IPS-11a (cell line): ENCODE data around the gene SMIM14.
"Not testable (repeated sequence)": the region's sequence is repeated elsewhere in the genome, so short reads cannot be mapped to it uniquely, and the experiment has no call there.

Experiments used
- H3K4me3 ChIP-seq: one replicate; pipeline ENCODE4 v1.5.1; 2013; ENCODE audit warnings: low read depth, low read length, control low read depth

SMIM14 gene

GRCh38 chr4:39539089-39539611 lies 99.5 kb downstream of the SMIM14 start:
- H3K4me3 ChIP-seq, result no peak overlapping the region

GRCh38 chr4:39533541-39533940 lies 105.1 kb downstream of the SMIM14 start:
- H3K4me3 ChIP-seq, result no peak overlapping the region

- not testable (repeated sequence) for H3K4me3 ChIP-seq
Measured at GRCh38 chr4:39532237-39532636, 106.4 kb downstream of the SMIM14 start.

GRCh38 chr4:39530682-39531081 lies 108.0 kb downstream of the SMIM14 start:
- no peak overlapping the region for H3K4me3 ChIP-seq

- no peak overlapping the region for H3K4me3 ChIP-seq
Measured at GRCh38 chr4:39529534-39529933, 109.1 kb downstream of the SMIM14 start.

GRCh38 chr4:39528061-39528465 lies 110.6 kb downstream of the SMIM14 start:
- peak overlapping the region; percentile 94 for H3K4me3 ChIP-seq

GRCh38 chr4:39527296-39528060 lies 111.2 kb downstream of the SMIM14 start, which contains the start of gene UGDH:
Gene UGDH, minus strand, starts transcription at chr4:39527439. Its CDS starts 5,927 bp downstream, at chr4:39521512.
- H3K4me3 ChIP-seq, result peak within 1 kb of the TSS; percentile 94

GRCh38 chr4:39526765-39527295 lies 111.8 kb downstream of the SMIM14 start:
- peak overlapping the region; percentile 94 for H3K4me3 ChIP-seq

- H3K4me3 ChIP-seq, result peak overlapping the region; percentile 94
Measured at GRCh38 chr4:39525822-39526690, 112.6 kb downstream of the SMIM14 start.

- H3K4me3 ChIP-seq, result no peak overlapping the region
Measured at GRCh38 chr4:39524161-39524957, 114.3 kb downstream of the SMIM14 start.

- no peak overlapping the region for H3K4me3 ChIP-seq
Measured at GRCh38 chr4:39522068-39522467, 116.6 kb downstream of the SMIM14 start.

GRCh38 chr4:39521253-39521919 lies 117.3 kb downstream of the SMIM14 start:
- H3K4me3 ChIP-seq, result no peak overlapping the region

GRCh38 chr4:39518484-39518883 lies 120.2 kb downstream of the SMIM14 start:
- H3K4me3 ChIP-seq, result no peak overlapping the region

GRCh38 chr4:39516407-39516966 lies 122.2 kb downstream of the SMIM14 start:
- no peak overlapping the region for H3K4me3 ChIP-seq

- H3K4me3 ChIP-seq, result not testable (repeated sequence)
Measured at GRCh38 chr4:39515669-39516401, 122.8 kb downstream of the SMIM14 start.

GRCh38 chr4:39514888-39515401 lies 123.7 kb downstream of the SMIM14 start:
- H3K4me3 ChIP-seq, result no peak overlapping the region

GRCh38 chr4:39514266-39514665 lies 124.4 kb downstream of the SMIM14 start:
- not testable (repeated sequence) for H3K4me3 ChIP-seq

- H3K4me3 ChIP-seq, result no peak overlapping the region
Measured at GRCh38 chr4:39510348-39510929, 128.2 kb downstream of the SMIM14 start.
